SK-MEL-5 (cell line): ENCODE data around the gene RBM4. TPM values are rescaled to one million over a fixed set of nuclear protein-coding genes. Genes with fewer than 3 reads are reported as not detected.

Experiments used
- DNase-seq: peaks from one replicate; pipeline ENCODE4 v3.0.0-alpha.2; 2016; ENCODE audit warnings: low read depth, low spot score
- in situ Hi-C: cut with HindIII; loops from 2 replicates; pipeline ENCODE4 v1.10.0; 2016; ENCODE audit warnings: low sequenced_read_pairs, high pct_unique_total_duplicates, low pct_unique_long_range_greater_than_20kb
- total RNA-seq: library from RNA; depleted of rRNA; stranded (reverse); fragments of >200 nt; shearing (Covaris generic); gene quantifications from 2 replicates; pipeline ENCODE4 v1.2.3, GENCODE V29; 2014

The RBM4 gene
- total RNA-seq, 1 experiment from 2014 or later: 73.6 TPM

DNA sequence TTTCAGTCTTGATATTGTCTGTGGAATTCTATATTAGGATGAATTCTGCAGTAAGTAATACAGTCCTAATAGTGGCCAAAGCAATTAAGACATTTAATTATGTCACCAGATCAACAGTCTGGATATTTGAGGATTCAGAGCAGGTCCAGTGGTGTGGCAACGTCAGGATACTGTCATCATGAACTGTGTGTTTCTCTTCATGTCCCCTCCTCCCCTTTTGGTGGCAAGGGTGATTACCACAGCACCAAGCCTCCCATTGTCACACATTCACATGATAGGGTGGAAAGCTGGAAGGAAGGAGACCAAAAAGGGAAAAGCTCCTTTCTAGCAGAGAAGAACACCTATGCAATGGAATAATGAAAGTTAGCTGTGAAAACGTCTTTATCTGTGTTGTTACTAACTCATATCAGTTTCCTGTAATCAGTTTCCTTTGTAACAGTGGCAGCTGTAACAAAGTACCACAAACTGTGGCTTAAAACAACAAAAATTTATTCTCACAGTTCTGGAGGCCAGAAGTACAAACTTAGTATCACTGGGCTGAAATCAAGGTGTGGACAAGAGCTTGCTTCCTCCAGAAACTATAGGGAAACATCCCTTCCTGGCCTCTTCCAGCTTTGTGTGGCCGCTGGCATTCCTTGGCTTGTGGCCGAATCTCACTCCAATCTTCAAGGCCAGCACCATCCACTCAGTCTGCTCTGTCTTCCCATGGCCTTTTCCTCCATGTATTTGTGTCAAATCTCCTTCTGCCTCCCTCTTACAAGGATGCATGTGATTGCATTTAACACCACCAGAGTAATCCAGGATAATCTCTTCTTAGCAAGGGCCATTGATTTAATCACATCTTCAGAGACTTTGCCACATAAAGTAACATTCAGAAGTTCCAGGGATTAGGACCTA, 28.5 kb upstream of the RBM4 start:
- in situ Hi-C loops: no loop called here
- no peak for DNase-seq

GRCh38 chr11:66612458-66612857, 26.0 kb upstream of the RBM4 start:
- in situ Hi-C loops: no loop called here

DNA sequence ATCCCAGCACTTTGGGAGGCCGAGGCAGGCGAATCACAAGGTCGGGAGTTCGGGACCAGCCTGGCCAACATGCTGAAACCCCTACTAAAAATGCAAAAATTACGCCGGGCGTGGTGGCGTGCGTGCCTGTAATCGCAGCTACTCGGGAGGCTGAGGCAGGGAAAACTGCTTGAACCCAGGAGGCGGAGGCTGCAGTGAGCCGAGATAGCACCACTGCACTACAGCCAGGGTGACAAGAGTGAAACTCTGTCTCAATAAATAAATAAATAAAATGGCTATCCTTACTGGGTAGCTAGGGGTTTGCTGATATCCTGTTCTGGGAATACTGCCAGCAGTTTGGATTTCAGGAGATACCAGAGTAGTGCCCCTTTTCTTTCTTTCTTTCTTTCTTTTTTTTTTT, 24.4 kb upstream of the RBM4 start:
- in situ Hi-C loops: no loop called here
- DNase-seq: no peak

More at GRCh38 chr11:66612458-66612857, 26.0 kb upstream of the RBM4 start:
- no peak for DNase-seq

GRCh38 chr11:66616379-66617154, 21.9 kb upstream of the RBM4 start, which contains the start of gene RBM14:
RBM14 (plus strand) TSS chr11:66616630; CDS start chr11:66616721, 91 bp downstream.
- in situ Hi-C loops: no loop called here
- peak; percentile 98 for DNase-seq

- in situ Hi-C loops: no loop called here
- peak; percentile 55 for DNase-seq
Measured at GRCh38 chr11:66617155-66617834, 21.2 kb upstream of the RBM4 start.

- in situ Hi-C loops: no loop called here
- DNase-seq: no peak
Measured at GRCh38 chr11:66619080-66619554, 19.4 kb upstream of the RBM4 start.

- in situ Hi-C loops: no loop called here
- DNase-seq: no peak
Measured at GRCh38 chr11:66624450-66624849, 14.1 kb upstream of the RBM4 start.

- in situ Hi-C loops: no loop called here
- no peak for DNase-seq
Measured at GRCh38 chr11:66625041-66625751, 13.3 kb upstream of the RBM4 start.

GRCh38 chr11:66625752-66626149, 12.8 kb upstream of the RBM4 start:
- DNase-seq: no peak
- in situ Hi-C loops: no loop called here

- no peak for DNase-seq
- in situ Hi-C loops: no loop called here
Measured at GRCh38 chr11:66626382-66626781, 12.1 kb upstream of the RBM4 start.

- DNase-seq: no peak
- in situ Hi-C loops: no loop called here
Measured at GRCh38 chr11:66626926-66627325, 11.6 kb upstream of the RBM4 start.

DNA sequence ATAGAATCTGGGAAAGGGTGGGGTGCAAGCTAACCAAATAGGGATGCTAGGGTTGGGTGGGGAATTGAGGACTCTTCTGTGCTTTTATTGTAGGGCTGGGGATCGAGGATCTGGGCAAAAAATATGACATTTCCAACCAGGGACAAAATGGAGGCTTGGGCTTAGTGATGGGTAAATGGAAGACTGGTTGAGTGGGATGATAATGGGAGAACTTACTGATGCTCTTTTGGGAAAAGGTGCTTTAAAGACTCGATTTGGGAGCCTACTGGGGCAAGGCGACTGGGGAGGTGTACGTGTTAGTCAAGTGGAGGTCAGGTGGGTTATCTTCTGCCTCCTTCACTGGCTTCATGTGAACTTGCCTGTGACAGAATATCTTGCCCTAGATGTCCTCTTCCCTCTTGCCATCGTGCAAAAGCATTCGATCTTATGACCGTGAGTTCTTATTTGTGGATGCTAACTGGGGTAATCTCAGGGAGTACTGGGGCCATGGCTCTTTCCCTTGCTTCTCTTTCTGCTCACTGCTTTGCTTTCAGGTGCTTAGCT, 10.4 kb upstream of the RBM4 start:
- no peak for DNase-seq
- in situ Hi-C loops: no loop called here

- in situ Hi-C loops: no loop called here
- no peak for DNase-seq
Measured at GRCh38 chr11:66629356-66629755, 9.1 kb upstream of the RBM4 start.

GRCh38 chr11:66631883-66632282, 6.6 kb upstream of the RBM4 start:
- in situ Hi-C loops: no loop called here
- no peak for DNase-seq

DNA sequence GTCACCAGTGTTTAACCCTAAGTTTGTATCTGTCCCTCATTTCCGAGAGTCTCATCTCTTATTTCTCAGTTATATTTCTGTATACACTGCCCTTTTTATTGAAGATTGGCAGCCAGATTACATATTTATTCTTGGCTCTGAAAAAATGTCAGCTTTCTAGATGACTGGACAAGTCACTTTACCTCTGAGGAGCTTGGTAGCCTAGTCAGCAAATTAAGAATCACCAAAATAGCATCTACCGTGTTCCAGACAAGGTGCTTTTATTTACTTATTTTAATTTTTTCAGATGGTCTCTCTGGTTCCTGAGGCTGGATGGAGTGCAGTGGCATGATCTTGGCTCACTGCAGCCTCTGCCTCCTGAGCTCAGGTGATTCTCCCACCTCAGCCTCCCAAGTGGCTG, 5.6 kb upstream of the RBM4 start:
- in situ Hi-C loops: no loop called here
- no peak for DNase-seq

DNA sequence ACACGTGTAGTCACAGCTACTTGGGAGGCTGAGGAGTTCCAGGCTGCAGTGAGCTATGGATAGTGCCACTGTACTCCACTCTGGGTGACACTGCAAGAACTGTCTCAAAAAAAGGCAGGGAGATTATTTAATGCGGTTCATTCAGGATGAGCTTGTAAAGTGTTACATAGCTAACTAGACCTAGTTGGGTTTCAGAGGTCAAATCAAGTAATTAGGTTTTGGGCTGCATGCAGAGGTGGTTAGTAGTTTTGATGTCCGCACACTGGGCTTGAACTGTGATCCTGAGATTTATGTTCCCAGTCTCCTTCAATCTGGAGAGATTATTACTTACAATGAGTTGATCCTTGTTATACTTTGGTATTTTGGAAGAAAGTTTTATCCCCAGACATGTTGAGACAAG, 2.1 kb upstream of the RBM4 start:
- in situ Hi-C loops: no loop called here
- no peak for DNase-seq

DNA sequence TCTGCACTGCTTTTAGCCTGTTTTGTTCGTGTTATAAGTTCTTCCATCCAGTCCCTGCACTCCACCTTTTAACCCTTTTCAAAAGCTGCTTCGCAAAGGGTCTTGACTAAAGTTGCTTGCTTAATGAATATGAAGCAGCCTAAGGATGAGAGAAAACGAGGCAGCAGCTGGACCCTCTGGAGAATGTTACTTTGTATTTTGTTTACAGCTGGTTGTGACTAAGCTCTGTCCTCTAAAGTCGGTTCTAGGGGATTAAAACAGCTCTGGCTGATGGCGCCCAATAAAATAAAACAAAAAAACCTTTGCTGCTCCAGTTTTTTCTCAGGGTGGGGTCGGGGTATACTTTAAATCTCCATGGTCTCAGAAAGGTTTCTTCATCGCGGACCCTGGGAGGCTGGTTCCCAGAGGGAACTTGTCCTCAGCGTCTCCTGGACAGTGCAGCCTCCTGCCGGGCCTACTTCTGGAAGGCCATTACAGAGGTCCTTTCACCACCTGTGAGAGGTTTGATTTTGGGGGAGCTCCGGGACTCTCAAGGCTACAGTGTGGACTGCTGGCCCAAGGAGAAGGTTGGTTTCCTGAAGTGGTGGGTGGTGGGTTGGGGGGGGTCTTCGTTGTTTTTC, 836 bp upstream of the RBM4 start:
- peak; percentile 13 for DNase-seq
- in situ Hi-C loops: no loop called here
